GM20431 (cell line): ENCODE data around the gene PARD6B.
"Not testable (repeated sequence)": the region's sequence is repeated elsewhere in the genome, so short reads cannot be mapped to it uniquely, and the experiment has no call there.

Source experiments
- in situ Hi-C: fragments of 300-500 bp; cut with MseI, MboI; formaldehyde crosslinking; loops from one replicate; pipeline ENCODE4 v1.15.0; 2020; ENCODE audit warnings: low sequenced_read_pairs; ENCODE audit not compliant: unreplicated experiment

PARD6B gene

GRCh38 chr20:50731055-50731929, at the start of gene PARD6B:
TSS of gene PARD6B (plus strand) at chr20:50731580. CDS start at chr20:50731787, 207 bp downstream.
- in situ Hi-C loops, result no loop called here

GRCh38 chr20:50682065-50682464, 49.3 kb upstream of the PARD6B start:
- in situ Hi-C loops, result no loop called here

- in situ Hi-C loops, result no loop called here
Measured at GRCh38 chr20:50682947-50683530, 48.3 kb upstream of the PARD6B start.

- in situ Hi-C loops, result no loop called here
Measured at GRCh38 chr20:50683570-50683969, 47.8 kb upstream of the PARD6B start.

- in situ Hi-C loops, result no loop called here
Measured at GRCh38 chr20:50686821-50687220, 44.6 kb upstream of the PARD6B start.

- in situ Hi-C loops, result no loop called here
Measured at GRCh38 chr20:50688256-50688975, 43.0 kb upstream of the PARD6B start.

- in situ Hi-C loops, result no loop called here
Measured at GRCh38 chr20:50689864-50690649, 41.3 kb upstream of the PARD6B start.

GRCh38 chr20:50690650-50691572, 40.5 kb upstream of the PARD6B start, which contains the start of gene RIPOR3:
TSS of gene RIPOR3 (minus strand) at chr20:50691542. CDS start at chr20:50691128, 414 bp downstream.
- in situ Hi-C loops, result no loop called here

- in situ Hi-C loops, result no loop called here
Measured at GRCh38 chr20:50691573-50692551, 39.5 kb upstream of the PARD6B start.

- in situ Hi-C loops, result no loop called here
Measured at GRCh38 chr20:50692552-50692933, 38.8 kb upstream of the PARD6B start.

GRCh38 chr20:50693001-50693400, 38.4 kb upstream of the PARD6B start:
- in situ Hi-C loops, result no loop called here

- in situ Hi-C loops, result no loop called here
Measured at GRCh38 chr20:50694379-50695134, 36.8 kb upstream of the PARD6B start.

GRCh38 chr20:50695135-50695872, 36.1 kb upstream of the PARD6B start:
- in situ Hi-C loops, result no loop called here

- in situ Hi-C loops, result not testable (repeated sequence)
Measured at GRCh38 chr20:50698255-50698654, 33.1 kb upstream of the PARD6B start.

GRCh38 chr20:50699688-50700087, 31.7 kb upstream of the PARD6B start:
- in situ Hi-C loops, result no loop called here
